NCI-H2227 (cell line): ENCODE measurements around the gene GPR68.
"Not testable (repeated sequence)": the region's sequence is repeated elsewhere in the genome, so short reads cannot be mapped to it uniquely, and the experiment has no call there.

Experiments
- DNase-seq: peaks from one replicate; lab custom pipeline; 2025; ENCODE audit not compliant: unreplicated experiment; lab: John Stamatoyannopoulos, UW

The GPR68 gene

DNA sequence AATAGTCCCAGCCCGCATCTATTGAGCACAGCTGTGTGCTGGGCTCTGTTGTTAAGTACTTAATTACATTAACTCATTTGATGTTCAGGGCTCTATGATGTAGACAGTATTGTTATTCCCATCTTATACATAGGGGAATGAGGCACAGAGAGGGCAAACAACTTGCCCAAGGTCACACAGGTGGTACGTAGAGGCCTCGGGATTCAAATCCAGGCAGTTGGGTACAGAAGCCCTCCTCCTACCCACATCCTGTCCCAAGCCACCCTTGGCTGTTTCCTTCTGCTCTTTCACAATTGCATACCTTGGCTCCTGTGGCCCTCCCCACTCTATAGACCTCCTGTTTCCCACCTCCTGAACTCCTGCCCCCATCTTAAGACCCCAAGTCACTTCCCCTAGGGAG is 10.0 kb upstream of the GPR68 start:
- no peak for DNase-seq

- DNase-seq: peak; percentile 44
Measured at GRCh38 chr14:91253795-91254323, 9.4 kb upstream of the GPR68 start.

DNA sequence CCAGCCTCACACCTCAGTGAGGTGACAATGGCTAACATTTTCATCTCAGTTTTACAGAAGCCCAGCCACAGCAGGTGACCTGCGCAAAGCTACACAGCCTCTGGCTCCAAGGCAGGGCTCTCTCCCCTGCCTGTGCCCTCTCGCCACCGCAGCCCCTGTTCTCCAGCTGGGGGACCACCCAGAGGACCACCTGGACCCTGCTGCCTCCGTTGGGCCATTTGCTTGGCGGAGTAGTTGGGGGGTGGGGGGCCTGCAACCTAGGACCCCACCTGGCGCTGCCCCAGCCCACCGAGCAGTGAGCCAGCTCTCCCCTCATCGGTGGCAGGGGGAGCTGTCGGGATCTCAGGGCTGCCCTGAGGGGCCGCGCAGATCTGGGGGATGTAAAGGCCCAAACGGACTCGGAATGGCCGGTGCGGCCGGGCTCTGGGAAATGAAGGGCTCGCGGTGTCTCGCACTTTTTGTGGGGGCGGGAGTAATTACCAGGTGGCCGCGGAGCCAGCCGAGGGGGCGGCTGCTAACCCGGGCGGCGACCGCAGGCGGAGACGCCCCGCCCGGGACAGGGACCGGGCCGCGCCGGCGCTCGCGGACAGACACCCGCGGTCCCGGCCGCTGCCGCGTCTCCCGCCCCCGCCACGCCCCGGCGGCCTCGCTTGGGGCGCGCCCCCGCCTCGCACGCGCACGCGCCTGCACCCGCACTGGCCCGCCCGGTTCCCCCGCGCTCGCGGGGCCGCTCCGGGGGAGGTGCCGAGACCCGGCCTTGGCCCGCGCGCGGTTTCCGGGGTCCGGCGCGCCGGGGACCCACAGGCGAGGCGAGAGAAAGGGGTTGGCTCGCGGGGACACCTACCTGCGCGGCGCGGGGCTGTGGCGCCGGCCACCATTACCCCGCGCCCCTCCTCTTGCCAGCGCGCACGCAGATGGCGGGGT is 8.6 kb upstream of the GPR68 start:
- peak; percentile 53 for DNase-seq

DNA sequence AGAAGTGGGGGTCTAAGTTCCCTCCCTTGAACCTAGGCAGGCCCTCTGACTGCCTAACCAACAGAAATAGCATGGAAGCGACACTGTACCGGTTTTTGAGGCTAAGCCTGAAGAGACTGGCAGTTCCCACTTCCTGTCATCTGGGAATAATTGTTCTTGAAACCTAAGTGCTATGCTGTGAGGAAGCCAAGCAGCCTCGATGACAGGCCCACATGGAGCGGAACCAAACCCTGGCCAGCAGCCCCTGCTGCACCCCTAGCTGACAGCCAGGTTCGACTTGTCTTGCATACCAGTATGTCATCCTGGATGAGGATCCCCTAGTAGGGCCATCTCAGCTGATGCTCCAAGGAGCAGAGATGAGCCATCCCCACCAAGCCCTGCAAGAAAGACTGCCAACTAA is 6.4 kb upstream of the GPR68 start:
- no peak for DNase-seq

DNA sequence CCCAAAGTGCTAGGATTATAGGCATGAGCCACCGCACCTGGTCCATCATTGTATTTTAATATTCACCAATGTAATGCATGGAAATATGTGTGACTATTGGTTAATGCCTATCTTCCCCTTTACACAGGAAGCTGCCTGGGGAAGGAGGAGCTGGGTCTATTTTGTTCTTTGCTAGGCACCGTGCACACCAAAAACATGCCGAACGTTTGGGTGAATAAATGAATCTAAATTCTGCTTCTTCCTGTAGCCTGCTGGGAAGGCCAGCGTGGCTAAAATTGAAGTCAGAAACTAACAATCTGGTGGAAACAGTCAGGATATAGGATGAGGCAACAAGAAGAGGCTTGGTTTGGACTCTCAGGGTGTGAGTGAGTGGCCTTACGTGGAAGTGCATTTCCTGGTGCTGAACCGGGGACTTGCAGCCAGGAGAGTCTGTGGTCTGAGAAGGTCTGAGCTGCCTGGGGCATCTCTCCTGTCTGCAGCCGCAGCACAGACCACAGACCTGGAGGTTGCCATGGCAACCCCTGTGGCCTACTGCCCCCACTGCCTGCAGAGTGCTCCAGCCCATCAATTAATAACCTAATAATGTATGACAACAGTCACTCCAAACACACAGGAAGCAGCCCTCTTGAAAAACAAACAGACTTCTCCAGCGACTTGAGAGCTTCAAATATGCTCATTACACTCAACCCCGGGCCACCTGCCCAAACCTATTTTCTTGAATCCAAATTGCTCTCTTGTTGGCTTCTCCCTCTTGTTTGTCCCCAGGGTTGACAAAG is 5.5 kb upstream of the GPR68 start:
- DNase-seq: peak; percentile 92

DNA sequence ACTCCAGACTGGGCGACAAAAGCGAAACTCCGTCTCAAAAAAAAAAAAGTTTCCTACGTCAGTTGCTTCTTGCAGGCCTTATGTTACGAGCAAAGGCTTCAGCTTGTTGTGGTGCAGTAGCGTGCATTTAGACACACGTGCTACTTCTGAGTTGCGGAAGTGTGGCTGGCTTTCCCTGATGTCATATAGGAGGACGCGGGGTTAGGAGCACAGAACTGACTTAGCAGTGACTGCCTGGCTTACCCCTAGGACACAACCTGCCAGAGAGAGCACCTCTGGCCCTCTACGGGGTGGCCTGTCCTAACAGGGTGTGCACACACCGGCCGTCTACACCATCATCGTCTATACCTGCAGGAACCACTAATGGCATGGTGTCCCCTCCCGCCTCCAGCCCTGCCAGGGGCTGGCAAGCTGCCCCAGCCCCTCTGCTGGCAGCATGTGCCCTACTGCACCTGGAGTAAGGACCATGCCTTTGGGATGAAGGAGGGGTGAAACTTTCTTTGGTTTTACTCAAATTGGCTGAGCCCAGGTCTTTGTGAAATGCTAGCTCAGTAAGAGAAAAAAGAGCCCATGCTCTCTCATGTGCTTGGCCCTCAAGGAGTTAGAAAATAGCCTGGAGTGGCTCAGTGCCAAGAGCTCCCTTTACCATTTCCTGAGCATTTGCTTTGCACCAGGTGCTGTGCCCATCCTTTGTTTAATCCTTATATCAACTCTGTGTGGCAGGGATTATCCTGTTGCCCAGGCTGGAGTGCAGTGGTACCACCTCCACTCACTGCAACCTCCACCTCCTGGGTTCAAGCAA is 1.7 kb upstream of the GPR68 start:
- no peak for DNase-seq

DNA sequence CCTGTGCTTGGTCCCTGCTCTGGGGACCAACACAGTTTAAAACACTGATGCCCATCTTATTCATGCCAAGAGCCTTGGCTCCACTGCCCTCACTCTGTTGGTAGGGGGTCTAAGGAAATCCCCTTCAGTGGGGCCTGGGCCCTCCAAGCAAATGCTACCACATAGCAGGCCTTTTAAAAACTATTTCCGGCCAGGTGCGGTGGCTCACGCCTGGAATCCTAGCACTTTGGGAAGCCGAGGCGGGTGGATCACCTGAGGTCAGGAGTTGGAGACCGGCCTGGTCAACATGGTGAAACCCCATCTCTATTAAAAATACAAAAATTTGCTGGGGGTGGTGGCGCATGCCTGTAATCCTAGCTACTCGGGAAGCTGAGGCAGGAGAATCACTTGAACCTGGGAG is 1.1 kb upstream of the GPR68 start:
- not testable (repeated sequence) for DNase-seq

- DNase-seq: no peak
Measured at GRCh38 chr14:91245029-91245428, 525 bp upstream of the GPR68 start.

DNA sequence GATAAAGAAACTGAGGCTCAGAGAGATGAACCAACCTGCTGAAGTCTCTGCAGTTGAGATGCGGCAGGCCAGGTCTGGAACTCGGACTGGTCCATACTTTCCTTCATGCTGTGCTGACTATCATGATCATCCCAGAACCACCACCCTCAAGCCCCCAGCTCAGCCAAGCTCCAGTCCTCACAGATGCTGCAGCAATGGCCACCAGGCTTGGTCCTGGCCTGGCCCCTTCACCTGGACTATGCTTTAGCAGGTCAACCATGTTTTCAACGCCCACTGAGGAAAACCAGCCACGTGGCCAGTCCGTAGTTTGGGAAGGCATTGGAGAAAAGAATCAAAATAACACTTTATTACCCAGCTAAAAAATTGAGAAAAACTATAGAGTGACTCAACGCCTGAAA is 1.4 kb downstream of the GPR68 start:
- DNase-seq: no peak

DNA sequence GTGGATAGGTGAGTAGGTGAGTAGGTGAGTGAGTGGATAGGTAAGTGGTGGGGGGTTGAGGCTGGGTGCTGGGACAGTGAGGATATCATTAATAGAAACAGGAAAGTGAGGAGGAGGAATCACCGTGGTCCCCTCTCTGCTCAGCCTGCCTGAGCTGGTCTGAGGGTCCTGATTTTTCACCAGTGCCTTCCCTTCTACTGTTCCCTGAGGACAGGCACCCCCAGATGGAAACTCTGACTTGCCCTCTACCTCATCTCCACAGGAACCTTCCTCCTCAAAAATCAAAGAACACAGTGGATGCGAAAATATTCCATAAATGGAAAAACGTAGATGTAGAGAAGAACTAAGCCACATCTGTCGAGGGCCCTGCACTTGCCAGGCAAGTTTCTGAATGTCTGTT is 1.9 kb downstream of the GPR68 start:
- no peak for DNase-seq

GRCh38 chr14:91241863-91242262 is 2.6 kb downstream of the GPR68 start:
- no peak for DNase-seq

DNA sequence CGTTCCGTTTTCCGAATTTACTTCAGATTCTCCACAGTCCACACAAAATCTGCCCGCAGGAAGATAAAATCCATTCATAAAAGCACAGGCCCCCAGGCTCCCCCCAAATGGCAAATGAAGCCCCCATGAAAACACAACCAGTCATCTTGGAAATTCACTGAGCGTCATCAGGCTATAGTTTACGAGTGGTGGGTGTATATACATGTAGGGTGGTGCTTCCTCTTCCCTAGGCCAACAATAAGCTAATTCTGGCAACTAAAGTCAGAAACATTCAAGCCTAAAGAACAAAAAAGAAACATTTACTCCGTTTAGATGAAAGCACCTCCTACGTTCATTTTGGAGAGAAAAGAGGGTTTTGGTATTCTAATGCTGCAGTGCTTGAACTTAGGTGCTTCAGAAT is 5.8 kb downstream of the GPR68 start:
- no peak for DNase-seq

- no peak for DNase-seq
Measured at GRCh38 chr14:91238085-91238484, 6.4 kb downstream of the GPR68 start.

DNA sequence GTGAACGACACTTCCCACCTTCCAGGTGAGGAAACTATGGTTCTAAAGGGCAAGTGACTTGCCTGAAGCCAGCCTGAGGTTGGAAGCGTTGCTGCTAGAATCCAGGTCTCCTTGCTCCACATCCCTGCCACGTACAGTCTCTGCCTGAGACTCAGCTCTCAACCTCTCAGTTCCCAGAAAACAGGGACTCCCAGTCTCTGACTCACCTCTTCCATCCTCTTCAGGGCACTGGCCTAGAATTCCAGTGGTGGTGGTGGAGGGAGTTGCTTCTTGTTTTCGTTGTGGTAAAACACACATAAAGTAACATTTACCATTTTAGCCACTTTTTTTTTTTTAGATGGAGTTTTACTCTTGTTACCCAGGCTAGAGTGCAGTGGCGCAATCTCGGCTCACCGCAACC is 7.3 kb downstream of the GPR68 start:
- no peak for DNase-seq

DNA sequence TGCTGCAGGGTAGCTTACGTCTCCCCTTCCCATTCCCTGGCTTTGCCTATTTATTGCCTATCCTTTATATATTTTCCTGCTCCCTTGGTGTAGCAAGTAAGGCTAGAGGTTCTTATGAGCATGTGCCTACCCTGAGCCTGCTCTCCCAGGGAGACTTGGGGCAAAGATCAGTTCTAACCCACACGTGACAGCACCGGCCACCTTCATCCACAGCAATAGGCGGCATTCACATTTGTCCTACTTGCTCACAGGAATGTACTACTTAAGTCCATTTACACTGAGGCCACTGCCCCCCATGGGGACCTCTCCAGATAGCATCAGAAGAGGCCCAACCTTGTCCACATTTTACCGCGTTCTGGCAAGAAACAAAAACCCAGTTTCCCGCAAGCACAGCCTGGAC is 8.7 kb downstream of the GPR68 start:
- DNase-seq: no peak

GRCh38 chr14:91234791-91235114 is 9.8 kb downstream of the GPR68 start:
- no peak for DNase-seq

GRCh38 chr14:91233936-91234790 is 10.3 kb downstream of the GPR68 start:
- DNase-seq: no peak

- no peak for DNase-seq
Measured at GRCh38 chr14:91232603-91233002, 11.9 kb downstream of the GPR68 start.

DNA sequence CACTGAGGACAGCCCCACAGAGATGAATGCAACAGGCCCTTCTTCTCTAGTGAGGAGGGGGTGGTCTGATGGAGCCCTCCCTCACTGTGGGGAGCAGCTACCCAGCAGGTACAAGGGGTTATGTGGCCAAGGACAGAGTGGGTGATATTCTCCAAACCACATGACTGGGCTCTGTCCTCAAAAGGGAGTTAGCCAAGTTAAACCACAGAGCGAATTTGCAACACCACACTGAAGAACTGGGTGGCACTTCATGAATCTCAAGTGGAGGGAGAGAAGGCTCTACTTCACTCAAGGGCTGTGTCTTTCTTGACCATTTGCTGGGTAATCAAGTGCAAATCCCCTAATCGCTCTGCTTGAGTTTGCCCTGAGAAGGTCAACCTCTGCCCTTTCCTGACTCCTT is 12.5 kb downstream of the GPR68 start:
- DNase-seq: no peak

GRCh38 chr14:91231446-91231845 is 13.1 kb downstream of the GPR68 start:
- no peak for DNase-seq
